HL-60/S4 (cell line): ENCODE results near the gene FKBP1C.

ENCODE experiments used
- in situ Hi-C: fragments of 300-500 bp; cut with MboI; formaldehyde crosslinking; loops from 2 replicates; pipeline ENCODE4 v1.14.3; 2022; ENCODE audit warnings: low sequenced_read_pairs

FKBP1C gene

DNA sequence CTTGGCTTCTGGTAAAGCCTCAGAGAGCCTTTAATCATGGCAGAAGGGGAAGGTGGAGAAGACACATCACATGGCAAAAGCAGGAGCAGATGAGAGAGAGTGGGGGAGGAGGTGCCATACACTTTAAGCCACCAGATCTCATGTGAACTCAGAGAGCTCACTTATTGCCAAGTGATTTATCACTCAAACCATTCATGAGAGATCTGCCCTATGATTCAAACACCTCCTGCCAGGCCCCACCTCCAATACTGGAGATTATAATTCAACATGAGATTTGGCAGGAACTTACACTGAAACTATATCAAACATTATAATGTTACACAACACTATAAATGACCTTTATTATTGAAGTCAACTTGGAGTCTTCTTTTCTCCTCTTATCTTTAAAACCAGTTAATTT is 47.9 kb downstream of the FKBP1C start:
- in situ Hi-C loops, result no loop called here

DNA sequence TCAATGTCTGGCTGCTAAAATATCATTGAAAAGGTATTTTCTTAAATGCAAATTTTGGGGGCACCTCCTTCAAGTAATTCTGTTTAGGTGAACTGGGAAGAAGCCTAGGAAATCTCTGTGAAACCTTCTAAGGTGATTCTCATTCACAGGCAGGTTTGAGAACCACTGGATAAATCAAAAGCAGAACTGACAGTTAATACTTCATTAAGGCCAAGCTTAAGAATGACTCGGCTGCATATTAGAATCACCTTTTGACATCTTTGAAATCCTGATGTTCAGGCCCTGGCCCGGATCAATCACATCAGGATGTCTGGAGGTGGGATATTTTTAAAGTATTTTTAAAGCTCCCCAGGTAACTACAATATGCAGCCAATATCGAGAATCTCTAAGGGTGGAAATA is 50.6 kb downstream of the FKBP1C start:
- in situ Hi-C loops, result no loop called here
